HL-60 (cell line): ENCODE measurements around the gene TESPA1.

Experiments used
- DNase-seq, 2 experiments: peaks; one replicate each; pipeline ENCODE4 v3.0.0-alpha.2; 2010 to 2020; ENCODE audit warnings: low read depth in 1 of 2, low spot score in 1 of 2
- H3K27ac ChIP-seq: fragments of 250-450 bp; sonication (Bioruptor Pico); replicated peaks from 2 replicates; pipeline ENCODE4 v1.5.1; 2020; ENCODE audit warnings: mild to moderate bottlenecking, moderate library complexity
- H3K27me3 ChIP-seq: fragments of 250-450 bp; sonication (Bioruptor Pico); 2 replicates; pipeline ENCODE4 v1.5.1; 2021; ENCODE audit warnings: mild to moderate bottlenecking, moderate library complexity; ENCODE audit not compliant: insufficient read depth, poor library complexity, severe bottlenecking
- H3K4me3 ChIP-seq: replicated peaks from 2 replicates; pipeline ENCODE4 v1.5.1; 2011; ENCODE audit warnings: mild to moderate bottlenecking, control low read depth, low read length; ENCODE audit not compliant: insufficient read depth
- GABPA ChIP-seq: IDR thresholded peaks from 2 replicates; pipeline ENCODE4 v1.6.1; 2012; ENCODE audit warnings: low read depth
- POLR2AphosphoS5 ChIP-seq: IDR thresholded peaks from 2 replicates; pipeline ENCODE4 v1.6.1; 2012; ENCODE audit warnings: low read depth
- SPI1 ChIP-seq: IDR thresholded peaks from 2 replicates; pipeline ENCODE4 v1.6.1; 2012; ENCODE audit warnings: low read depth, mild to moderate bottlenecking, borderline replicate concordance
- TF ChIP-seq, protein P1 (sequence below): IDR thresholded peaks from one replicate; pipeline ENCODE4 v1.5.1; 2011; ENCODE audit warnings: low read length, control low read depth, inconsistent platforms; ENCODE audit not compliant: insufficient read depth
- TF ChIP-seq, protein P2 (sequence below): IDR thresholded peaks from 2 replicates; pipeline ENCODE4 v1.6.1; 2012; ENCODE audit warnings: low read depth; ENCODE audit not compliant: insufficient replicate concordance

Gene TESPA1

GRCh38 chr12:54961190-54961589, 23.4 kb downstream of the TESPA1 start:
- no peak overlapping the region for H3K27ac ChIP-seq
- H3K27me3 ChIP-seq = no peaks in the 10 kb centered on the region
- no peak for TF ChIP-seq POLR2AphosphoS5
- TF ChIP-seq, protein P1, sequence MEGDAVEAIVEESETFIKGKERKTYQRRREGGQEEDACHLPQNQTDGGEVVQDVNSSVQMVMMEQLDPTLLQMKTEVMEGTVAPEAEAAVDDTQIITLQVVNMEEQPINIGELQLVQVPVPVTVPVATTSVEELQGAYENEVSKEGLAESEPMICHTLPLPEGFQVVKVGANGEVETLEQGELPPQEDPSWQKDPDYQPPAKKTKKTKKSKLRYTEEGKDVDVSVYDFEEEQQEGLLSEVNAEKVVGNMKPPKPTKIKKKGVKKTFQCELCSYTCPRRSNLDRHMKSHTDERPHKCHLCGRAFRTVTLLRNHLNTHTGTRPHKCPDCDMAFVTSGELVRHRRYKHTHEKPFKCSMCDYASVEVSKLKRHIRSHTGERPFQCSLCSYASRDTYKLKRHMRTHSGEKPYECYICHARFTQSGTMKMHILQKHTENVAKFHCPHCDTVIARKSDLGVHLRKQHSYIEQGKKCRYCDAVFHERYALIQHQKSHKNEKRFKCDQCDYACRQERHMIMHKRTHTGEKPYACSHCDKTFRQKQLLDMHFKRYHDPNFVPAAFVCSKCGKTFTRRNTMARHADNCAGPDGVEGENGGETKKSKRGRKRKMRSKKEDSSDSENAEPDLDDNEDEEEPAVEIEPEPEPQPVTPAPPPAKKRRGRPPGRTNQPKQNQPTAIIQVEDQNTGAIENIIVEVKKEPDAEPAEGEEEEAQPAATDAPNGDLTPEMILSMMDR = no peak
- no peak for TF ChIP-seq SPI1
- TF ChIP-seq, protein P2, sequence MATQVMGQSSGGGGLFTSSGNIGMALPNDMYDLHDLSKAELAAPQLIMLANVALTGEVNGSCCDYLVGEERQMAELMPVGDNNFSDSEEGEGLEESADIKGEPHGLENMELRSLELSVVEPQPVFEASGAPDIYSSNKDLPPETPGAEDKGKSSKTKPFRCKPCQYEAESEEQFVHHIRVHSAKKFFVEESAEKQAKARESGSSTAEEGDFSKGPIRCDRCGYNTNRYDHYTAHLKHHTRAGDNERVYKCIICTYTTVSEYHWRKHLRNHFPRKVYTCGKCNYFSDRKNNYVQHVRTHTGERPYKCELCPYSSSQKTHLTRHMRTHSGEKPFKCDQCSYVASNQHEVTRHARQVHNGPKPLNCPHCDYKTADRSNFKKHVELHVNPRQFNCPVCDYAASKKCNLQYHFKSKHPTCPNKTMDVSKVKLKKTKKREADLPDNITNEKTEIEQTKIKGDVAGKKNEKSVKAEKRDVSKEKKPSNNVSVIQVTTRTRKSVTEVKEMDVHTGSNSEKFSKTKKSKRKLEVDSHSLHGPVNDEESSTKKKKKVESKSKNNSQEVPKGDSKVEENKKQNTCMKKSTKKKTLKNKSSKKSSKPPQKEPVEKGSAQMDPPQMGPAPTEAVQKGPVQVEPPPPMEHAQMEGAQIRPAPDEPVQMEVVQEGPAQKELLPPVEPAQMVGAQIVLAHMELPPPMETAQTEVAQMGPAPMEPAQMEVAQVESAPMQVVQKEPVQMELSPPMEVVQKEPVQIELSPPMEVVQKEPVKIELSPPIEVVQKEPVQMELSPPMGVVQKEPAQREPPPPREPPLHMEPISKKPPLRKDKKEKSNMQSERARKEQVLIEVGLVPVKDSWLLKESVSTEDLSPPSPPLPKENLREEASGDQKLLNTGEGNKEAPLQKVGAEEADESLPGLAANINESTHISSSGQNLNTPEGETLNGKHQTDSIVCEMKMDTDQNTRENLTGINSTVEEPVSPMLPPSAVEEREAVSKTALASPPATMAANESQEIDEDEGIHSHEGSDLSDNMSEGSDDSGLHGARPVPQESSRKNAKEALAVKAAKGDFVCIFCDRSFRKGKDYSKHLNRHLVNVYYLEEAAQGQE = no peak
- no peak for TF ChIP-seq GABPA
- H3K4me3 ChIP-seq = no peak overlapping the region
- DNase-seq = no peak

GRCh38 chr12:54959291-54960018, 25.1 kb downstream of the TESPA1 start:
- no peaks in the 10 kb centered on the region for H3K27me3 ChIP-seq
- no peak overlapping the region for H3K27ac ChIP-seq
- TF ChIP-seq, protein P2 = no peak
- TF ChIP-seq, protein P1 = no peak
- TF ChIP-seq SPI1 = no peak
- TF ChIP-seq POLR2AphosphoS5 = no peak
- no peak for TF ChIP-seq GABPA
- H3K4me3 ChIP-seq = no peak overlapping the region
- DNase-seq = no peak

DNA sequence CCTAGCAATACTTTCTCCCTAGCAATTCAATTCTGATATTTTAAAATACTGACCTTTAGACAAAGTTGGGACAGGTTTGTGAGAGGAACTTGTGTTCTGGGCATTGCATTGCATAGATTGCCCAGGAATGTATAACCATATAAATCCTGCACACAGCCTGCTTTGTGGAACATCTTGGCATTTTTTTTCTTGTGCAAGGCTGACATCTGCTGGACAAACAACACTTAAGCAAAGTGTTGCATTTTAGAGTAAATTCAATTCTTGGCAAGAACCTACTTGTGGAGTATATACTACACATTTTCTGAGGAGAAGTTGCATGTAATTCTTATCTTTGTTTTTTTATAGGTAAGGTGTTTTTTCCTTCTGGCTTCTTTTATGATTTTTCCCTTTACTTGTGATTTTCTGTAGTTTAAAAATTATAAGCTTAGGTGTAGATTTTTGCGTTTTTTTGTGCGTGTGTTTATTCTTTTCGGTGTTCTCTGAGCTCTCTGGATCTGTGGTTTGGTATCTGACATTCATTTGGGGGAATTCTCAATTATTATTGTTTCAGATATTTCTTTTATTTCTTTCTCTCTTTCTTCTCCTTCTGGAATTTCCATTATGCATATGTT, 26.4 kb downstream of the TESPA1 start:
- Histone ChIP-seq H3K27ac (no peak overlapping the region), H3K27me3 (no peaks in the 10 kb centered on the region), H3K4me3 (no peak overlapping the region)
- peak; percentile 28 to 53 for DNase-seq
- TF ChIP-seq, protein P1 = peak; percentile 23
- TF ChIP-seq GABPA = no peak
